ENCODE data around the gene KCNH5.

DNA sequence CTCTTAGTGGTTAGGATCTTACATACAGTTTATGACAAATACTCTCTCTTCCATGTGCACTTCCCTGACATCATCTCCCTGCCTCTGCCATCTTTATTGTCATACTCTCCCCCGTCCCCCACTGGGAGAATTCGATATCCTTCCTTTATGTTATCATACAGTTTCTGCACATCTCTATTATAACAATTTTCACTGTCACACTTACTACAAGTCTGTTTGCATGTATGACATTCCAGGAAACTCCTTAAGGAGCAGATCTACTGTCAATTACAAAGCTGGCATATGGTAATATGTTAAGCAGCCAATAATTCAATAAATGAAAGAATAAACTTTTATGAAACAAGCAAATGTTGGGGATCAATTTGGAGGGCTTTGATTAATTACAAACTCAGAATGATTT is 91.1 kb downstream of the KCNH5 start:
- TF ChIP-seq, protein P1, sequence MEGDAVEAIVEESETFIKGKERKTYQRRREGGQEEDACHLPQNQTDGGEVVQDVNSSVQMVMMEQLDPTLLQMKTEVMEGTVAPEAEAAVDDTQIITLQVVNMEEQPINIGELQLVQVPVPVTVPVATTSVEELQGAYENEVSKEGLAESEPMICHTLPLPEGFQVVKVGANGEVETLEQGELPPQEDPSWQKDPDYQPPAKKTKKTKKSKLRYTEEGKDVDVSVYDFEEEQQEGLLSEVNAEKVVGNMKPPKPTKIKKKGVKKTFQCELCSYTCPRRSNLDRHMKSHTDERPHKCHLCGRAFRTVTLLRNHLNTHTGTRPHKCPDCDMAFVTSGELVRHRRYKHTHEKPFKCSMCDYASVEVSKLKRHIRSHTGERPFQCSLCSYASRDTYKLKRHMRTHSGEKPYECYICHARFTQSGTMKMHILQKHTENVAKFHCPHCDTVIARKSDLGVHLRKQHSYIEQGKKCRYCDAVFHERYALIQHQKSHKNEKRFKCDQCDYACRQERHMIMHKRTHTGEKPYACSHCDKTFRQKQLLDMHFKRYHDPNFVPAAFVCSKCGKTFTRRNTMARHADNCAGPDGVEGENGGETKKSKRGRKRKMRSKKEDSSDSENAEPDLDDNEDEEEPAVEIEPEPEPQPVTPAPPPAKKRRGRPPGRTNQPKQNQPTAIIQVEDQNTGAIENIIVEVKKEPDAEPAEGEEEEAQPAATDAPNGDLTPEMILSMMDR (conservative IDR thresholded peaks at IDR 0.05; ENCODE audit: low read length) = no peak
- no peak for TF ChIP-seq EZH2phosphoT487 (IDR thresholded peaks at IDR 0.05; ENCODE audit: borderline replicate concordance, low read depth, low read length)

Data from OCI-LY7 (cell line).